Mucosa of descending colon (tissue), 3 donors: ENCODE results near the gene CDH26. TPM values are rescaled to one million over a fixed set of nuclear protein-coding genes. Genes with fewer than 3 reads are reported as not detected.

Experiments used
- ATAC-seq: fragments of 200-7000 bp; cut with Tn5 transposase; one replicate; pipeline ENCODE4 v1.9.1; 2020; ENCODE audit warnings: mild to moderate bottlenecking, moderate library complexity
- DNase-seq, 3 donors: peaks; one replicate each; pipeline ENCODE4 v3.0.0-alpha.2; 2020
- H3K36me3 ChIP-seq: fragments of 200-600 bp; one replicate; pipeline ENCODE4 v1.8.0; 2021; ENCODE audit warnings: low read depth, mild to moderate bottlenecking
- H3K4me1 ChIP-seq: fragments of 200-600 bp; one replicate; pipeline ENCODE4 v1.8.0; 2021; ENCODE audit warnings: low read depth, mild to moderate bottlenecking
- H3K4me3 ChIP-seq: fragments of 200-600 bp; one replicate; pipeline ENCODE4 v1.8.0; 2021; ENCODE audit warnings: mild to moderate bottlenecking
- H3K9me3 ChIP-seq: fragments of 200-600 bp; one replicate; pipeline ENCODE4 v1.8.0; 2021; ENCODE audit warnings: mild to moderate bottlenecking
- intact Hi-C, 2 donors: fragments of 100-400 bp; cut with DNase I in 1 of 2; cut with micrococcal nuclease in 1 of 2; formaldehyde crosslinking; loops; one replicate each; pipeline versions ENCODE4 v1.11.0 to v1.11.1; 2022; cut with DNase I, micrococcal nuclease
- total RNA-seq, 3 donors: library from RNA; stranded (reverse); fragmentation: NEBNext Ultra II Directional in 2 of 3; extraction: Animal tissue kit (Norgen Biotek cat#: 25700) in 2 of 3; gene quantifications; one replicate each; pipeline versions ENCODE4 v1.2.1 to v1.2.4, GENCODE V29; 2021 to 2023
- TF ChIP-seq, protein P1 (sequence below): fragments of 200-600 bp; IDR thresholded peaks from one replicate; pipeline ENCODE4 v1.8.0; 2022; ENCODE audit warnings: antibody characterized with exemption, mild to moderate bottlenecking
- donor health status: DM: no; HTN: no; CAD: no; lungs with moderate emphysema.
- donor health status: DM: no; HTN: no; CAD: no.
- donor health status: DM: no; HTN: yes; CAD: no.

The CDH26 gene
- total RNA-seq, 3 donors from 2014 or later, result 0.48 to 2.2 (median 1.4) TPM

GRCh38 chr20:60010689-60011458, 52.7 kb downstream of the CDH26 start:
- intact Hi-C loops, result no loop called here
- Histone ChIP-seq H3K4me3 (no peak overlapping the region), H3K4me1 (no peaks in the 10 kb centered on the region), H3K36me3 (no peaks in the 10 kb centered on the region), H3K9me3 (no peaks in the 10 kb centered on the region)
- TF ChIP-seq, protein P1, sequence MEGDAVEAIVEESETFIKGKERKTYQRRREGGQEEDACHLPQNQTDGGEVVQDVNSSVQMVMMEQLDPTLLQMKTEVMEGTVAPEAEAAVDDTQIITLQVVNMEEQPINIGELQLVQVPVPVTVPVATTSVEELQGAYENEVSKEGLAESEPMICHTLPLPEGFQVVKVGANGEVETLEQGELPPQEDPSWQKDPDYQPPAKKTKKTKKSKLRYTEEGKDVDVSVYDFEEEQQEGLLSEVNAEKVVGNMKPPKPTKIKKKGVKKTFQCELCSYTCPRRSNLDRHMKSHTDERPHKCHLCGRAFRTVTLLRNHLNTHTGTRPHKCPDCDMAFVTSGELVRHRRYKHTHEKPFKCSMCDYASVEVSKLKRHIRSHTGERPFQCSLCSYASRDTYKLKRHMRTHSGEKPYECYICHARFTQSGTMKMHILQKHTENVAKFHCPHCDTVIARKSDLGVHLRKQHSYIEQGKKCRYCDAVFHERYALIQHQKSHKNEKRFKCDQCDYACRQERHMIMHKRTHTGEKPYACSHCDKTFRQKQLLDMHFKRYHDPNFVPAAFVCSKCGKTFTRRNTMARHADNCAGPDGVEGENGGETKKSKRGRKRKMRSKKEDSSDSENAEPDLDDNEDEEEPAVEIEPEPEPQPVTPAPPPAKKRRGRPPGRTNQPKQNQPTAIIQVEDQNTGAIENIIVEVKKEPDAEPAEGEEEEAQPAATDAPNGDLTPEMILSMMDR, result no peak
- DNase-seq (no peak), ATAC-seq (no peak)

- Histone ChIP-seq H3K4me3 (no peak overlapping the region), H3K36me3 (no peaks in the 10 kb centered on the region), H3K4me1 (no peaks in the 10 kb centered on the region), H3K9me3 (no peaks in the 10 kb centered on the region)
- DNase-seq, result no peak
- no peak for ATAC-seq
- TF ChIP-seq, protein P1, result no peak
- intact Hi-C loops, result no loop called here
Measured at GRCh38 chr20:60011512-60012507, 53.6 kb downstream of the CDH26 start.

- TF ChIP-seq, protein P1, result no peak
- DNase-seq (no peak), ATAC-seq (no peak)
- no peak overlapping the region for H3K4me3 ChIP-seq
- H3K9me3 ChIP-seq, result no peaks in the 10 kb centered on the region
- no peaks in the 10 kb centered on the region for H3K4me1 ChIP-seq
- H3K36me3 ChIP-seq, result no peaks in the 10 kb centered on the region
- intact Hi-C loops, result no loop called here
Measured at GRCh38 chr20:60013296-60014139, 55.3 kb downstream of the CDH26 start.

GRCh38 chr20:60016406-60016805, 58.2 kb downstream of the CDH26 start:
- Histone ChIP-seq H3K36me3 (no peaks in the 10 kb centered on the region), H3K4me1 (no peaks in the 10 kb centered on the region), H3K4me3 (no peak overlapping the region), H3K9me3 (no peaks in the 10 kb centered on the region)
- DNase-seq, result no peak
- TF ChIP-seq, protein P1, result no peak
- intact Hi-C loops, result no loop called here
- no peak for ATAC-seq

- no peak overlapping the region for H3K4me3 ChIP-seq
- intact Hi-C loops, result no loop called here
- TF ChIP-seq, protein P1, result no peak
- ATAC-seq (no peak), DNase-seq (no peak)
- H3K36me3 ChIP-seq, result no peaks in the 10 kb centered on the region
- no peaks in the 10 kb centered on the region for H3K4me1 ChIP-seq
- H3K9me3 ChIP-seq, result no peaks in the 10 kb centered on the region
Measured at GRCh38 chr20:60020251-60020650, 62.0 kb downstream of the CDH26 start.
